ENCODE measurements around the gene ADD2. TPM values are rescaled to one million over a fixed set of nuclear protein-coding genes. Genes with fewer than 3 reads are reported as not detected.

ADD2 gene
- total RNA-seq, 2 donors from 2014 or later: 2.3 to 7.6 TPM

GRCh38 chr2:70690846-70691245 is 77.2 kb downstream of the ADD2 start:
- no peak for ATAC-seq

GRCh38 chr2:70688427-70688826 is 79.6 kb downstream of the ADD2 start:
- no peak for DNase-seq
- no peak for ATAC-seq
- H3K9me3 ChIP-seq: no peaks in the 10 kb centered on the region

More at GRCh38 chr2:70690846-70691245, 77.2 kb downstream of the ADD2 start:
- no peak for DNase-seq
- TF ChIP-seq CTCF (IDR thresholded peaks at IDR 0.05) (no peak), POLR2A (IDR thresholded peaks at IDR 0.05) (no peak)
- no peak overlapping the region for H3K4me3 ChIP-seq
- H3K27me3 ChIP-seq: no peaks in the 10 kb centered on the region
- H3K27ac ChIP-seq: no peak overlapping the region
- H3K9me3 ChIP-seq: no peaks in the 10 kb centered on the region
- 85 to 87% methylated on average over 3 of the region's 3 CpGs for WGBS, 2 donors
- no peaks in the 10 kb centered on the region for H3K4me1 ChIP-seq
- intact Hi-C loops (cut with DNase I): no loop called here
- peaks cover 0 to 1% of the 10 kb centered on the region in 2 donors for H3K36me3 ChIP-seq (replicated peaks in 1 of 2; ENCODE audit: insufficient read depth in 1 of 2, low read depth in 2 of 2)

GRCh38 chr2:70687461-70687795 is 80.6 kb downstream of the ADD2 start:
- H3K4me1 ChIP-seq: no peaks in the 10 kb centered on the region
- no peak for DNase-seq
- no peak overlapping the region for H3K27ac ChIP-seq
- TF ChIP-seq POLR2A (IDR thresholded peaks at IDR 0.05): no peak
- no peak for TF ChIP-seq CTCF (IDR thresholded peaks at IDR 0.05)
- intact Hi-C loops (cut with DNase I): no loop called here
- no peaks in the 10 kb centered on the region for H3K9me3 ChIP-seq
- 88 to 89% methylated on average over 4 of the region's 4 CpGs for WGBS, 2 donors
- no peak for ATAC-seq
- H3K4me3 ChIP-seq: no peak overlapping the region
- peaks cover 0 to 1% of the 10 kb centered on the region in 2 donors for H3K36me3 ChIP-seq (replicated peaks in 1 of 2; ENCODE audit: insufficient read depth in 1 of 2, low read depth in 2 of 2)
- H3K27me3 ChIP-seq: no peaks in the 10 kb centered on the region

More at GRCh38 chr2:70688427-70688826, 79.6 kb downstream of the ADD2 start:
- H3K27ac ChIP-seq: no peak overlapping the region
- intact Hi-C loops (cut with DNase I): no loop called here
- TF ChIP-seq POLR2A (IDR thresholded peaks at IDR 0.05): no peak
- WGBS, 2 donors: 80 to 98% methylated on average over 5 of the region's 5 CpGs
- no peak overlapping the region for H3K4me3 ChIP-seq
- peaks cover 0 to 1% of the 10 kb centered on the region in 2 donors for H3K36me3 ChIP-seq (replicated peaks in 1 of 2; ENCODE audit: insufficient read depth in 1 of 2, low read depth in 2 of 2)
- no peaks in the 10 kb centered on the region for H3K4me1 ChIP-seq
- H3K27me3 ChIP-seq: no peaks in the 10 kb centered on the region

- Histone ChIP-seq H3K27ac (no peak overlapping the region), H3K4me1 (no peaks in the 10 kb centered on the region), H3K36me3 (replicated peaks in 1 of 2; ENCODE audit: insufficient read depth in 1 of 2, low read depth in 2 of 2) (peaks cover 0 to 1% of the 10 kb centered on the region in 2 donors), H3K9me3 (no peaks in the 10 kb centered on the region), H3K4me3 (no peak overlapping the region), H3K27me3 (no peaks in the 10 kb centered on the region)
- 65 to 70% methylated on average over 9 to 11 of the region's 11 CpGs for WGBS, 2 donors
- TF ChIP-seq POLR2A (IDR thresholded peaks at IDR 0.05) (no peak), CTCF (IDR thresholded peaks at IDR 0.05) (peak in 1 of 7 experiments; percentile 4)
- no peak for ATAC-seq
- DNase-seq: no peak
- intact Hi-C loops (cut with DNase I): no loop called here
These were observed 81.2 kb downstream of the ADD2 start for GRCh38 chr2:70686577-70687460.

GRCh38 chr2:70685771-70686171 is 82.2 kb downstream of the ADD2 start:
- no peak for TF ChIP-seq POLR2A (IDR thresholded peaks at IDR 0.05)
- no peak for TF ChIP-seq CTCF (IDR thresholded peaks at IDR 0.05)
- Histone ChIP-seq H3K4me3 (no peak overlapping the region), H3K36me3 (replicated peaks in 1 of 2; ENCODE audit: insufficient read depth in 1 of 2, low read depth in 2 of 2) (no peaks in the 10 kb centered on the region), H3K9me3 (no peaks in the 10 kb centered on the region), H3K4me1 (no peaks in the 10 kb centered on the region), H3K27ac (no peak overlapping the region), H3K27me3 (no peaks in the 10 kb centered on the region)
- intact Hi-C loops (cut with DNase I): no loop called here
- no peak for ATAC-seq
- 64 to 73% methylated on average over 6 of the region's 6 CpGs for WGBS, 2 donors
- DNase-seq: no peak
